Bone marrow (tissue), 2 donors: ENCODE measurements around the gene CTBP1.

Experiments used
- DNase-seq, 2 donors: peaks; one replicate each; lab custom pipeline; 2025; lab: John Stamatoyannopoulos, UW

Gene CTBP1

DNA sequence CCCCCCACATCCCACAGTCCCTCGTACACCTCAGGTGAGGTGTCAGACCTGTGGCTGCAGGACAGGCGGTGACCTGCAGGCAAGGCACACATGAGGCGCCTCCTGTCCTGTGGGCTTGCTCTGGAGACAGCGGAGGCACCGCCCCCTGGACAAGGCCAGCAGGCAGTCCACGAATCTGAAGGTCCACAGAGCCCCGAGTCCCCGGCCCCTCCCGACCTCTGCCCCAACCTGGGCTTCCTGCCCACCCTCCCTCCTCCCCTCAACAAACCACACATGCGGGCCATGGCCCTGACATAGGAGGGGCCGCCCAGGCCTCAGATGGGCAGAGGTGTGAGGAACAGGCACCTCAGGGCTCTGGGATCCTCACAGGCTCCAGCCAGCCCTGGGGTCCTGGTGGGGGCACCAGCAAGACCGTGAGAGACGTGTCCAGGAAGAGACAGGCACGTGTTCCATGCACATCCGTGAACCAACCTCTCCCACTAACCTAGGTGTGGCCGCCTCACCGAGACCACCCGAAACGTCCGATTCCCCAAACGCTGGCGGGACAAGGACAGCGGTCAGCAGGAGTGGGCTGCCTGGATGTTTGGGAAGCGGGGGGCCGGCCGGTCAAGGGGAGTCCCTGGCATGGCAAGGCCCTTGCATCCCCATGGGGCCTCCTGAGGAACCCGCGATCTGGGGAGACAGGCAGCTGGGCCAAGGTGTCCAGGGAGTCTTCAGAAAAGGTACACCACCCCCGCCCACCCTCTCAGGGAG, 25.8 kb downstream of the CTBP1 start:
- DNase-seq = no peak

DNA sequence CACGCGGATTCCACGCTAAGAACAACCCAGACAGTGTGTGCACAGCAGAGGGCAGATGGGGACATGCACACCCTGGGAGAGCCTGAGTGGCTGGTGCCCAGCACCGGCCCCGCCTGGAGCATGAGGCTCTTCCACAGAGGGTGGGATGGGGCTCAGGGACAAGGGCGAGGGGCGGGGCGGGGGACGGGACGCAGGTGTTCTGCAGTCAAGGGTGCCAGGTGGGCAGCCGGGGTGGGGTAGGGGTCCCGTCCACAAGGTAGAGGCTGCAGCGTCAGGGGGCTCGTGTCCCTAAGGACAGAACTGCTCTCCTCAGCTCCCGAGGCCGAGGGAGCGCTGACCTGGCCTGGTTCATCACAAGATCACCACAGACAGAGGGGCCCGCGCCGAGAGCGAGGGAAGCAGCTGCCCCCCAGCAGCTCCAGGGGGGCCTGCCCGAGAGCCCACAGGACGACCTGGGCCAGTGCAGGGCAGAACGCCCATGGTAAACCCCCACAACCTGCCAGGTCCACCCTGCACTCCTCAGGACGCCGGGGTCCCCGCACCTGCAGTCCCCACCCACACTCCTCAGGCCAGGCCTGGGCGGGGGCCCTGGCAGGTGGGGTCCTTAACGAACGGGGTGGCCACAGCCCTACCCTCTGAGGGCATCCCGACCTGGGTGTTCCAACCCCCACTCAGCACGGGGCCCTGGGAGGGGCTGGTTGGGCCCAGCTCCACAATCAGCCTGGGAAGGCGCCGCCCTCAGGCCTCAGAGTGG, 26.7 kb downstream of the CTBP1 start:
- no peak for DNase-seq

DNA sequence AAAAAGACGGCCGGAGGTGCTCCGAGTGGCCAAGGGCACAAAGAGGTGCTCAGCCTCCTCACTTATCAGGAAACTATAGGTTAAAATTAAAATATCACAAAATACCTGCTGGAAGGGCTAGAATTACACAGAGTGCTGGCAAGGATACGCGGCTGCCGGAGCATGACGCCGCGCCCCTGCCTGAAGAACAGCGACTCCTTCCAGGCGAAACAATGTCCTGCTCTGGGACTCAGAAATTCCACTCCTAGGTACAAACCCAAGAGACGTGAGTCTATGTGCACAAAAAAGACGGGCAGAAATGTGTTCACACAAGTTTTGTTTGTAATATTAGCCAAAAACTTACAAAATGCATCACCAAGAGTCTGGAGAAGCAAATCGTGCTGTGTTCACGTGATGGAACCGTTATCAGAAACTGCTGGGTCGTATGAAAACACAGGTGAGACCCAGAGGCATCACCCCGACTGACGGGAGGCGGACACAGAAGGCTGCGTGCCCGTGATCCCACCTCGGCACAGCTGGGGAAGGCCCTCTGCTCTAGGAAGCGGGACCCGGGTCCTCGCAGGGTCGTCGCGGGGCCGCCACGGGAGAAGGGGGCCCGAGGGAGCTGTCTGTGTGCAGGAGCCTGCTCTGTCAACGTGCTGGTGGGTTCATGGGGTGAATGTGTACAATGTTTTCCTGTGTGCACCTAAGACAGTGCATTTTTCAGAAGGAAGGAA, 27.6 kb downstream of the CTBP1 start:
- DNase-seq = no peak

DNA sequence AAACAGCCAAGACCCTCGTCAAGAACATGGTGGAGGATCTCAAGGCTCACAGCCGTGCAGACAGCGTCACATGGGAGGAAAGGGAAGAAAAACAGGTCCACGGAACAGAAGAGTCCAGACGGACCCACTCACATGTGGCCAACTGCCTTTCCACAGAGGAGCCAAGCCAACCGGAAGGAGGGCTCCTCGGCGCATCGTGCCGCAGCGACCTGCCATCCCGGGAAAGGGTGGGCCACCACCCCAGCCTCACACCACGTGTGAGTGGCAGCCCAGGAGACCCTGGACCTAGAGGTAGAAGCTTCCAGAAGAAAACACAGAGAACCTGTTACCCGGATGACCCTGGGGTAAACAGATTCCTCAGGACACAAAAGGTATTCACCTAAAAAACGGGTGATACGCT, 28.4 kb downstream of the CTBP1 start:
- no peak for DNase-seq

DNA sequence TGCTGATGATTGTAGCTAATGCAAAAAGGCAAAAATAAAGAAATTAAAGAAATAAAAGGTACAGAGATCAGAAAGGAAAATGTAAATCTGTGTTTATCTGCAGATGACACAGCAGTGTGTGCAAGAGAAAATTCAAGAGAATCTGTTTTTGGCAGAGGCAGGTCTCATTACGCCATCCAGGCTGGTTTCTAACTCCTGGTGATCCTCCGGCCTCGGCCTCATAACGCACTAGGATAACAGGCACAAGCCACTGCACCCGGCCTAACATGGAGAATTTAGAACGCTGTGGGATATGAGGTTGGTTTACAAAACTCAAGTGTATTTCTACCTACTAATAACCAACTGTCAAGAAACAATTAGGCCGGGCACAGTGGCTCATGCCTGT, 29.4 kb downstream of the CTBP1 start:
- no peak for DNase-seq

DNA sequence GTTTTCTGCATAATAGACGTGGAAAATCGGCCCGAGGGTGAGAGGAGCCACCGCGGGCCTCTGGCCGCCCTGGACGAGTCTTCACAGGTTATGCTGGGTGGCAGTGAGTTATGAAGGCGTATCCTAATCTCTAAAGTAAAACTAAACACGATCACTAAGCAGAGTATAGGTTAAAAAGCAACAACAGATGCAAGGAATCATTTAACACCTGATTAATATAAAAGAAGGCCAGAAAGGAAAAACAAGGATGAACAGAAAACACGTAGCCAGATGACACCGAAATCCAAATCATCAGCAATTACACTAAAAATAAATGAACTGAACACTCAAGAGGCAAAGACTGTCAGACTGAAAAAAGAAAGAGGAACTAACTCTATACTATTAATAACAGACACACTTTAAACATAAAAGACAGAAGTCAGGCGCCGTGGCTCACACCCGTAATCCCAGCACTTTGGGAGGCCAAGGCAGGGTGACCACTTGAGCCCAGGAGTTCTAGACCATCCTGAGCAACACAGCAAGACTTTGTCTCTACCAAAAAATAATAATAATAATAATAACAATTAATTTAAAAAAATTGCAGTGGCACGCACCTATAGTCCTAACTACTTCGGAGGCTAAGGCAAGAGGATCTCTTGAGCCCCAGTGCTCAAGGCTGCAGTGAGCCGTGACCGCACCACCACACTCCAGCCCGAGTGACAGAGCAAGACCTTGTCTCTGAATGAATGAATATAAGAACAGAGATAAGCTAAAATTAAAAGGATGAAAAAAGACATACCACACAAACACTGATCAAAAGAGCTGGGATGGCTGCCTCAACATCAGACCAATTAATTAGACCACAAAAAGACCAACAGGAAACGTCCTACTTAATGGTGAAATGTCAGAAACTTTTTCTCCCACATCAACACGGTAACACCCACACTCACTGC, 30.0 kb downstream of the CTBP1 start:
- DNase-seq = peak in 1 of 2 donors; percentile 55

DNA sequence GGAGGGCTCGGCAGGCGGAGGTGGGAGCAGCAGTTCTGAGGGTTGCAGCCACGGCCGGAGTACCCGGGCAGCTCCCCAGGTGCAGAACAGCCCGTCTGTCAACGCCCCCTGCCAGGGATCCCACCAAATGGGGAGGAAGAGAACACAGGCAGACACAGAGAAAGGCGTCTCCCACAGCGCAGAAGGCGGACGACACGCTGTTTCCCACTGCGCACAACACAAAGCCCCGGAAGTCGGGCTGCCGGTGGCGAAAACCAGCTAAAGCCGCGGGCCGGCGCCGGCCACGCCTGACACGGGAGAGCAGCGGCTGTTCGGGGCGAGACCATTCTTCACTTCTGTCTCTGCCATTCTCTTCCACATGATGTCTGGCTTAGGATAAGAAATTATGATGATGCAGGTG, 31.6 kb downstream of the CTBP1 start:
- no peak for DNase-seq

DNA sequence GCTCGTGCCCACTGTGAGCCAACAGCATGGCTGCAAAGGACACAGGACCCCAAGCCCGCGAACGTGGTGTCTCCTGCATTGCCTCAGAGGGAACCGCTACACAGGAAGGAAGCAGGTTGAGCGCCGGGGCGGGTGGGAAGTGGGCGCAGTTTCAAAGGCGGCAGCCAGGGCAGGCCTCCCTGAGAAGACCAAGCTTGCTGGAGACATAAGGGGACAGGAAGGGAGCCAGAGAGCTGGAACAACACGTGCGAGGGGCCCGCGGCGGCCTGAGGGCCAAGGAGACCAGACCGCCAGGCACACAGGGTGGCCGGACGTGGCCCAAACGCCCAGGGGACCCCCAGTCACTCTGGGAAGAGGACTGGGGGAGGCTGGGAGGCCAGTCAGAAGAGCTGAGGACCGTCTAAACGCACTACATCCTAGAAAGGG, 32.0 kb downstream of the CTBP1 start:
- peak in 1 of 2 donors; percentile 2 for DNase-seq

DNA sequence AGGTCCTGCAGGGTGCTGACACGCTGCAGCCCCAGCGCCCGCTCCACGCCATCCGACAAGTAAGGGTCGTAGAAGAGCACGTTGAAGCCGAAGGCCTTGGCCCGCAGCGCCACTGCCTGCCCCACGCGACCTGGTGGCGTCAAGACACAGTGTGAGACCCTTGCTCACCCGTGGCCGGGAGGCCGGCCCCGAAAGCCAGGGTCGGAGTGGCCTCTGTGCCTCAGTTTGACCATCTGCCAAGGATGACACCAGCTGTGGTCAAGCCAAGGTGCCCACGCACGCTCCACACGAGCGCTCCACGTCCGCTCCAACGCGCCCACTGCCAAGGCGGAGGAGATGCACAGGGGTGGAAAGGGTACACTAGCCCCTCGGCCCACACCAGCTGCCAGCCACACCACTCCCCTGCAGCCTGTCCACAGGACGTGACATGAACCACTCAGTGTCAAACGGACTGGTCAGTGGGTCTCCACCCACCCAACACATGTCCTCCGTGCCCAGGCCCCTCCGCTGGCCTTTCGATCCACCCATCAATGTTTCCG, 32.8 kb downstream of the CTBP1 start:
- DNase-seq = no peak

DNA sequence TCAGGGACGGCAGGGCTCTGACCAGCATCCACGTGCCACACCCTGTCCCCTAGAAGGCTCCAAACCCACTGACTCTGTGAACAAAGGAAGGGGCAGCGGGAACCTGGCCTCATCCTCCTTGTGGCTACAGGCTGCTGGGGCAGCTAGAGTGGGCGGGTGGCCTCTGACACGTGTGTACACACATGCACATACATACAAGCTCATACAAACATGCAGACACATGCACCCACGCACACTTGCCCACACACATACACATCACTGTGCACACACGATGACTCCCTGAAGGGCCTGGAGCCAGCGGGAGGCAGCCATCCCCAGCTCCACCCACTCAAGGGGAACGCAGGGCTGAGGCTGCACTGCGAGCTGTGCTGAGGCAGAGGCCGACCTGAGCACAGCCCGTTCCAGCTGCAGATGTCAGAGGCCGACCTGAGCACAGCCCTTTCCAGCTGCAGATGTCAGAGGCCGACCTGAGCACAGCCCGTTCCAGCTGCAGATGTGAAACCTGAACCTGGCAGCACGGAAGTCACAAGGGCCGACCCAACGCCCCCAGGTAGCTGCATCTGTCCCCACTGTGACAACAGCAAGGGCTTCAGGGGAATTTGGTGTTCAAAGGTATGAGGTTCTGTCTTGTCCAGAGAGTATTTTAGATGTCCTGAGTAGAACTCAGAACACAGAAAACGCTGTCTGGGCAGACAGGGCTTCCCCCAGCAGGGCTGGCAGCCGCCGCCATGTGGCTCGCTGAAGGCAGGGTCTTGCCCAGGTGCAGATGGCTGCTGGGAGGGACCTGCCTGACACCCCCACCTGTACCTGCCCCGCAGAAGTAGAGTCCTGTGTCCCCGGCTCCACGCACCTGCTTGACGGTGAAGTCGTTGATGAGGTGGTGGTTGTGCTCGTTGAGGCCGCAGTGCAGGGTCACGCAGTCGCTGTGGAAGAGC, 33.5 kb downstream of the CTBP1 start:
- DNase-seq = no peak

DNA sequence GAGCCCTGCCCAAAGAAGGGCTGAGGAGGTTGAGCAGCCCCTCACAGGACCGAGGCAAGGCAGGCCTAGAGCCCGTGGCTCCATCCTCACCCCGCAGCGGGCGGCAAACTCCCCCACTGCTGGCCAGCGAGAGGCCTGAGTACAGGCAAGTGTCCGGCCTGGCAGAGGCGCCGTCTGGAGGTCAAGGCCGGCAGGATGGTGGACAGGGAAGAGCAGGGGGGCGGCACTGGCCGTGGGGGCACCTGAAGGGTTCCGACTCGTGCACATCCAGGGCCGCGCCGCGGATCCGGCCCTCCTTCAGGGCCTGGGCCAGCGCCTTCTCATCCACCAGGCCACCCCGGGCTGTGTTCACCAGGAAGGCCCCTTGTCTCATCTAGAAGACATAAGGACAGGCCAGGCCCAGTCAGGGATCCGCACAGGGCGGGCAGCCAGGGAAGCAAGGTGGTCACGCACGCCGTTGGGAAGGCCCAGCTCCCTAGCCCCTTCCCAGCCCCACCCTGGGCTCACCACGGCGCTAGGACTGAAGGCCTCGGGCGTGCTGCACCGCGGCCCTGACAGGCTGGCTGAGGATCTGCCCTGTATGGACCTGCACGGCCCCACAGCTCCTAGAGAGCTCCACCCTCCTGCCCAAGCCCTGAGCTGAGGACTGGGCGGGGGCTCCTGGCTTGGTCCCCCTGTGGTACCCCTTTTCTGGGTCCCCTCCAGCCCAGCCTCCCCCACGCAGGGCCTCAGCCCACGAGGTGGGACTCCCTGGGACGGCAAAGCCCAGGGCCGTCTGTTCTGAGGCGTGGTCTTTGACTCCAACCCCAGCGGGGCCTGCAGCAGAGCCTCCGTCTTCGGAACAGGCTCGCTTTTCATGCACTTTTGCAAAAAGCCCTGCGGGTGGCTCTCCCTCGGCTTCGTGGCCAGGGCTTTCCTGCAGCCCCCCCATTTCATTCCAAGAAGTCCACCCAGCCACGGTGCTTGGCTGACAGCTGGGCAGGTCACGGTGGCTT, 34.5 kb downstream of the CTBP1 start:
- no peak for DNase-seq

DNA sequence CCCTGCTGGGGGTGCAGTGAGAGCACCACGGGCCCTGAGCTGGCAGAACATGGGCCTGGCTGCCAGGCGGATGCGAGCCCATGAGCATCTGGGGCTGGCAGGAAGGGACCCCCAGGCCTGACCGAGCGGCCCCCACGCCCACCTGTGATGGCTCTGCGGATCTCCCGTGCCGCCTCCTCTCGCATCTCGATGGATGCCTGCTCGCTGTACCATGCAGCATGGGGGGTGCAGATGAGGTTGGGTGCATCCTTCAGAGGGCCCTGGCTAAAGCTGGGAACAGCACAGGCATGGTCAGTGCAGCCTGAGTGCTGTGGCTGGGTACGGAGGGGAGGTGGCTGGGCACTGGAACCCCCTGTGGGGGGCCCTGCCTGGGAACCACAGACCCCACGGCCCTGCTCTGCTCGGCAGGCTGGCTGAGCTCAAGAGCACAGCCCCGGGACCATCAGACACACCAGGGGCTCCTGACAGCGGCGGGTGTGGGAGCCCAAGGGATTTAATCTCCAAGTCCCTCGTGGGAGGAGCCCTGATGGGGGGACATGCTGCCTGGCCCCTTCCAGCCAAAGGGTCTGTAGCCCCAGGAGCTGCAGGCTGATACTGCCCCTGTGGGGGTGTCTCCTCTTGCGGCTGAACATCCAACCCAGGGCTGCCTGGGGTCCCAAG, 35.5 kb downstream of the CTBP1 start:
- no peak for DNase-seq

DNA sequence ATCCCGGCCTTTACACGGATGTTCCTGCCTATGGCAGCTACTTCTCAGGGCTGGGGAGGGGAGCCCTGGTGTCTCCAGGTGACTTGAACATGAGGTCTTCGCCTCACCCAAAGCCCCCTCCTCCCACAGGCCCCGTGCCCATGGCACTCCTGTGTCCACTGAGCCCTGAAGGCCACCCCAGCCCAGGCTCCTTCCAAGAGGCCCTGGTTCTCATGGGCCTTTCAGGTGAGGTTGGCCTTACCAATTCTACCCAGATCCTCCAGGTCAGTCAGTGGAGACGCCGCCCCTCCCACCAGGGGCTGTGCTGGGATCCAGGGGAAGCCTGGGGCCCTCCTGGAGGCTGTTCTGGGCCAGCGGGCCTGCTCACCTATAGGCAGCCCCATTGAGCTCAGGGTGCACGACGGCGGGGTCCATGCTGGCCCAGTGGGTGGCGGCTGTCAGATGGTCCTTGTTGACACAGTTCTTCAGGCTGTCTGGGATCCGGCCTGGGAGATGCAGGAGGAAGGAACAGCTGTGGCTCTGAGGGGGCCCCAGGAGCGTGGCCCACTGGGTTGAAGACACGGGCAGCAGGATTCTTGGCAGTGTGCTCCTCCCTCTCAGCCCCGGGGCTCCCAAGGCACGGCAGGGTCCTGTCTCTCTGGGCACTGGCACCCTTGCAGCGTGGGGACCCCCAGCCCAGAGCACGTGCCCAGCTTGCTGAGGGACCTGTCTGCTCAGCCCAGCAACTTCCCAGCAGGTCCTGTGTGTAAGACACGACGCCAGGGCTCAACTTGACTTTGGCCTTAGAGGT, 36.2 kb downstream of the CTBP1 start:
- DNase-seq = no peak

DNA sequence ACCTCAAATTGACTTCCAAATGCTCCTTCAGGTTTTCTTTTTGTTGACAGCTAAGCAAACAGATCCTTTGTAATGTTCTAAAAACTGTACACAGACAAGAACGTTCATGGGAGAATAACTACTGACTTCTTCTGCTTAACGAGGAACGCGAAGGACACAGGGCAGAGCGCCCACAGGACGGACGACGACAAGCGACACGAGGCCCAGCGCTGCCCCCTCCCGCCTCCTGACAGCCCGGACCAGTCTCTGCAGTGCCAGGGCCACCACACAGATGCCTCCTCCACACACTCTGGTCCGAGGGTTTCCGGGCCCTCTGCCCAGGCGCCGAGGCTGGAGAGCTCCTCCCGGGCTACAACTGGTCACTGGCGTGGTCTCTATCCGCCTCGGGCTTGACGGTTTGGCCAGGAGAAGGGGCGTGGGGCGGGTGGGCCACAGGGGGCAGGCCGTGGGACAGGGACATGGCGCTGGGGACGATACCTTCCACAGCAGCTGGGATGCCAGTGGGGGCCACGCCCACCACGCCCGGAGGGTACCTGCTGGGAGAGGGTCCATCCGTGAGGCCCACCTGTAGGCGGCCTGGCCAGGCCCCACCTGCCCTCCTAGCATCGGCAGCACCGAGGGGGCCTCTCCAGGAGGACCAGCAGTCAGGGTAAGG, 36.9 kb downstream of the CTBP1 start:
- no peak for DNase-seq

DNA sequence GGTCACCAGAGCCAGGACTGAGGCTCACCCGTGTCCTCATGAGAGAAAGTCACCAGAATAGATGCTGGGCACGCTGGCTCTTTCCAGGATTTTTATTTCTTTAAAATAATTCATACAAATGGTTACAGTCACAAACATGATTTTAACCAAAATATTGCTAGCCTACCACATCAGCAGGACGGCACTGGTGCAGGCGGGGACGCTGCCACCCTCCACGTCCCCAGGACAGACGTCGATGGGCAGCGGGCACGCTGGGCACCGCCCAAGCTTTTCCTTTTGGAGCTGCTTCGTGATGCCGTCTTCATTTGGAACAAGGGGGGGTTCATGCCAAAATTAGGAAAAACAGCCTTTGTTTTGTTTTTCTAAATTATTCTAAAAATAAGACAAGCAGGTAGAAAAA, 37.6 kb downstream of the CTBP1 start:
- no peak for DNase-seq

DNA sequence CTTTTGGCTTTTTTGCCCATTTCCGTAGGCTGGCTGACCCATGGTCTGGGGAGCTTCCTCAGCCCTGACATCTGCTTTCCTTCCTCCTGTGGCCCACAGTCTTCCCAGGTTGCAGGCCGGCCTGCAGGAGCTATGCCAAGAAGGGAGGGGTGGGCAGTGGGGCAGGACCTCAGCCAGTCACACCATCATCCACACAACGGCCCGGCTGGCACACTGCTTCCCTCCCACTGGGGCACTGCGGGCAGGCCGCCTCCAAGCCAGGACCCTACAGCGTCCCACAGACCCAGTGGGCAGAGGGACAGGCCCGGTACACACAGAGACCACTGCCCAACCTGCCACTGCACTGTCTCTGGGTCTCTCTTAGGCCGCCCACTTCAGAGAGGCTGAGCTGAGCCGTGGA, 38.0 kb downstream of the CTBP1 start:
- no peak for DNase-seq

DNA sequence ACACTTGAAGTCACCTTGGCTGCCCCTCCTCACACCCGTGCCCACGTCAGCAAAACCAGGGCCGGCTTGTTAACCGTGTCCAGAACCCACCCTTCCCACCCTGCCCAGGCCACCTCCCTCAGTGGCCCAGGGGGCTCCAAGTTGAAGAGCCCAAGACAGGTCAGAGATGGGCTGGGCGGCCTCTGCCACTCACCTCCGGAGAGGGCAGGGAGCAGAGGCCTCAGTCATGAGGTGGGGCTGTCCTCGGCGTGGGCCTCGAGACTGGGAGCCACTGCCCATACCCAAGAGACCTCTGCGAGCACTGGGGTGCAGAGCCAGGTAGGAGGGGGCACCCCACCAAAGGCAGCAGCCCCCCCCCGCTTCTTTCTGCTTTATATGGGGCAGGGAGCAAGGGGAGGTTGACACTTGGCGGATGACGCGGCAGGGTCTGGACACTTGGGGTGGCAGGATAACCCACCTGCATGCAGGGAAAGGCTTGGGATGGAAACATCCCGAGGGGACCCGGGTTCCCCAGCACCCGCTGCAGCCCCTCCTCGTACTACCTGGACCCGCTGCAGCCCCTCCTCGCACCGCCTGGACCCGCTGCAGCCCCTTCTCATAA, 38.6 kb downstream of the CTBP1 start:
- DNase-seq = no peak
